ENCODE measurements around the gene LTO1. TPM values are rescaled to one million over a fixed set of nuclear protein-coding genes. Genes with fewer than 3 reads are reported as not detected.
A peak's percentile ranks its signal among the peaks of the same experiment; 100 is the strongest.

The LTO1 gene
- polyA plus RNA-seq, 1 donor (not counting 4 experiments of a cell fraction or from before 2014, with no cell fraction given), result 24.3 TPM

- Histone ChIP-seq H3K27me3 (ENCODE audit: control insufficient read depth, extremely low read depth, insufficient read depth, low read length) (no peaks in the 10 kb centered on the region), H3K9me1 (ENCODE audit: control insufficient read depth, extremely low read depth, insufficient read depth, low read length) (no peaks in the 10 kb centered on the region), H3K36me3 (ENCODE audit: control insufficient read depth in 2 of 2, extremely low read depth in 1 of 2, insufficient read depth in 2 of 2, low read length in 2 of 2) (no peaks in the 10 kb centered on the region), H3K4me1 (ENCODE audit: control insufficient read depth, extremely low read depth, insufficient read depth, low read length) (peaks cover 11% of the 10 kb centered on the region), H3K4me3 (ENCODE audit: control insufficient read depth in 2 of 3, extremely low read depth in 1 of 3, insufficient read depth in 2 of 3, low read depth in 1 of 3, low read length in 3 of 3) (no peak overlapping the region), H3K9ac (ENCODE audit: control insufficient read depth, extremely low read depth, insufficient read depth, low read length) (no peak overlapping the region), H2AFZ (ENCODE audit: control insufficient read depth, low read length) (no peak overlapping the region), H4K20me1 (ENCODE audit: control insufficient read depth, extremely low read depth, insufficient read depth, low read length) (no peaks in the 10 kb centered on the region), H3K79me2 (ENCODE audit: control insufficient read depth, insufficient read depth, low read length) (no peaks in the 10 kb centered on the region), H3K4me2 (ENCODE audit: control insufficient read depth, extremely low read depth, insufficient read depth, low read depth, low read length) (peak overlapping the region; percentile 27), H3K27ac (ENCODE audit: control insufficient read depth, insufficient read depth, low read length) (no peak overlapping the region), H3K9me3 (ENCODE audit: control insufficient read depth, low read depth, low read length) (no peaks in the 10 kb centered on the region)
- TF ChIP-seq CTCF (optimal IDR thresholded peaks at IDR 0.05 in 1 of 3, IDR thresholded peaks at IDR 0.05 in 1 of 3, conservative IDR thresholded peaks at IDR 0.05 in 1 of 3; ENCODE audit: extremely low read depth in 1 of 3, insufficient read depth in 2 of 3, low read length in 3 of 3) (no peak), EZH2 (IDR thresholded peaks at IDR 0.05; ENCODE audit: low read length) (no peak)
- FAIRE-seq (no peak), DNase-seq (ENCODE audit: low read depth, low spot score) (no peak)
- dilution Hi-C loops (cut with MboI; ENCODE audit: extremely low pct_ligation_motif_present, low sequenced_read_pairs), result no loop called here
Observed at GRCh38 chr11:69685348-69685747, 10.2 kb upstream of the LTO1 start.

GRCh38 chr11:69684651-69685050 is 9.5 kb upstream of the LTO1 start:
- Histone ChIP-seq H3K4me1 (ENCODE audit: control insufficient read depth, extremely low read depth, insufficient read depth, low read length) (peaks cover 11% of the 10 kb centered on the region), H3K36me3 (ENCODE audit: control insufficient read depth in 2 of 2, extremely low read depth in 1 of 2, insufficient read depth in 2 of 2, low read length in 2 of 2) (no peaks in the 10 kb centered on the region), H3K9ac (ENCODE audit: control insufficient read depth, extremely low read depth, insufficient read depth, low read length) (no peak overlapping the region), H2AFZ (ENCODE audit: control insufficient read depth, low read length) (no peak overlapping the region), H3K4me2 (ENCODE audit: control insufficient read depth, extremely low read depth, insufficient read depth, low read depth, low read length) (no peak overlapping the region), H3K79me2 (ENCODE audit: control insufficient read depth, insufficient read depth, low read length) (no peaks in the 10 kb centered on the region), H3K9me1 (ENCODE audit: control insufficient read depth, extremely low read depth, insufficient read depth, low read length) (no peaks in the 10 kb centered on the region), H4K20me1 (ENCODE audit: control insufficient read depth, extremely low read depth, insufficient read depth, low read length) (no peaks in the 10 kb centered on the region), H3K27me3 (ENCODE audit: control insufficient read depth, extremely low read depth, insufficient read depth, low read length) (no peaks in the 10 kb centered on the region), H3K27ac (ENCODE audit: control insufficient read depth, insufficient read depth, low read length) (no peak overlapping the region), H3K4me3 (ENCODE audit: control insufficient read depth in 2 of 3, extremely low read depth in 1 of 3, insufficient read depth in 2 of 3, low read depth in 1 of 3, low read length in 3 of 3) (no peak overlapping the region), H3K9me3 (ENCODE audit: control insufficient read depth, low read depth, low read length) (no peaks in the 10 kb centered on the region)
- FAIRE-seq (no peak), DNase-seq (ENCODE audit: low read depth, low spot score) (no peak)
- dilution Hi-C loops (cut with MboI; ENCODE audit: extremely low pct_ligation_motif_present, low sequenced_read_pairs), result no loop called here
- TF ChIP-seq CTCF (optimal IDR thresholded peaks at IDR 0.05 in 1 of 3, IDR thresholded peaks at IDR 0.05 in 1 of 3, conservative IDR thresholded peaks at IDR 0.05 in 1 of 3; ENCODE audit: extremely low read depth in 1 of 3, insufficient read depth in 2 of 3, low read length in 3 of 3), result no peak
- no peak for TF ChIP-seq EZH2 (IDR thresholded peaks at IDR 0.05; ENCODE audit: low read length)

Measured in keratinocyte (primary cell).